ENCODE measurements around the gene ZDHHC11B. TPM values are rescaled to one million over a fixed set of nuclear protein-coding genes. Genes with fewer than 3 reads are reported as not detected.
A peak's percentile ranks its signal among the peaks of the same experiment; 100 is the strongest.
"Not testable (repeated sequence)": the region's sequence is repeated elsewhere in the genome, so short reads cannot be mapped to it uniquely, and the experiment has no call there.

Gene ZDHHC11B
- total and polyA plus RNA-seq, 7 experiments from 2014 or later: 0.13 to 5.5 (median 1.2) TPM; not detected in 2

DNA sequence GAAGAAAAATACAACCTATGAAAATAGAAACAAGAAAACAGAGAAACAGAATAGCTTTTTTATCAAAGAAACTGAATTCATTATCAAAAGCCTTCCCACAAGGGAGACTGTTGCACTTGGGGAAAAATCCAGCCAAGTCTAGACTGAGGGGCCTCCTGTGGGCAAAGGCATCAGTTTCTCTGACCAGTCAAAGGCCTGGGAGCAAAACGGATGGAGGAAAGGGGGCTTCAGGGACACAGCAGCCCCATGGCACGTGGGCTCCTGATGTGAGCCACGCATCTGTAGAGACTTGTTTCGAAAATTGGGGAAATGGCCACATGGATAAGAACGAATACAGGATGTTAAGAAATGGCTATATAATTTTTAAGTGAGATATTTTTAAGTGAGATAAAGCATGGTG is 21.1 kb downstream of the ZDHHC11B start:
- H3K27me3 Mint-ChIP-seq: no peaks in the 10 kb centered on the region
- H3K27ac Mint-ChIP-seq: no peak overlapping the region
- H3K36me3 ChIP-seq (ENCODE audit: control insufficient read depth in 2 of 3, insufficient read depth in 3 of 3, low read length in 3 of 3): no peaks in the 10 kb centered on the region
- no peaks in the 10 kb centered on the region for H3K9me3 ChIP-seq (ENCODE audit: control insufficient read depth in 2 of 3, low read length in 3 of 3)
- no peak for DNase-seq
- no peaks in the 10 kb centered on the region for H3K27me3 ChIP-seq (ENCODE audit: control insufficient read depth in 2 of 2, insufficient read depth in 2 of 2, low read length in 2 of 2)
- no peak overlapping the region for H3K4me3 Mint-ChIP-seq
- intact Hi-C loops (cut with micrococcal nuclease): no loop called here
- POLR2A ChIA-PET: no interaction called here
- no peak for ATAC-seq
- H3K27ac ChIP-seq (ENCODE audit: low read depth, low read length): no peak overlapping the region
- peaks cover 0 to 4% (median 0%) of the 10 kb centered on the region in 5 donors for H3K36me3 Mint-ChIP-seq
- H3K9me3 Mint-ChIP-seq: no peaks in the 10 kb centered on the region
- H3K4me3 ChIP-seq (ENCODE audit: low read length): no peak overlapping the region
- H3K4me1 ChIP-seq (ENCODE audit: control insufficient read depth in 2 of 2, insufficient read depth in 2 of 2, low read length in 2 of 2): peaks cover 0 to 4% of the 10 kb centered on the region in 2 donors
- H3K4me1 Mint-ChIP-seq: peaks cover 4 to 15% (median 8%) of the 10 kb centered on the region in 7 donors
- CTCF ChIA-PET: interaction anchor here (0.7 kb wide), 1 partner anchor 87 kb away, joined by 4 read pairs; no protein-coding TSS in a partner anchor

DNA sequence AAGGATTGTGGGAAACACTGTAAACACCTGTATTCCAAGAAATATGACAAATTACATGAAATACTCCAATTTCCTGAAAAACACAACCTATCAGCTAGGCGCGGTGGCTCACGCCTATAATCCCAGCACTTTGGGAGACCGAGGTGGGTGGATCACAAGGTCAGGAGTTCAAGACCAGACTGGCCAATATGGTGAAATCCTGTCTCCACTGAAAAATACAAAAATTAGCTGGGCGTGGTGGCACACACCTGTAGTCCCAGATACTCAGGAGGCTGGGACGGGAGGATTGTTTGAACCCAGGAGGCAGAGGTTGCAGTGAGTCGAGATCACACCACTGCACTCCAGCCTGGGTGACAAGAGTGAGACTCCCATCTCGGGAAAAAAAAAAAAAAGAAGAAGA is 21.5 kb downstream of the ZDHHC11B start:
- POLR2A ChIA-PET; H3K4me1 ChIP-seq (ENCODE audit: control insufficient read depth in 2 of 2, insufficient read depth in 2 of 2, low read length in 2 of 2); H3K4me3 ChIP-seq (ENCODE audit: low read length); H3K36me3 ChIP-seq (ENCODE audit: control insufficient read depth in 2 of 3, insufficient read depth in 3 of 3, low read length in 3 of 3); ATAC-seq; H3K27ac Mint-ChIP-seq; H3K27me3 Mint-ChIP-seq; H3K36me3 Mint-ChIP-seq; DNase-seq; intact Hi-C loops (cut with micrococcal nuclease); H3K9me3 ChIP-seq (ENCODE audit: control insufficient read depth in 2 of 3, low read length in 3 of 3); H3K27ac ChIP-seq (ENCODE audit: low read depth, low read length); H3K4me3 Mint-ChIP-seq; H3K9me3 Mint-ChIP-seq; H3K27me3 ChIP-seq (ENCODE audit: control insufficient read depth in 2 of 2, insufficient read depth in 2 of 2, low read length in 2 of 2): not testable (repeated sequence)
- peaks cover 4 to 15% (median 8%) of the 10 kb centered on the region in 7 donors for H3K4me1 Mint-ChIP-seq
- CTCF ChIA-PET: interaction anchor here (0.7 kb wide), 1 partner anchor 87 kb away, joined by 4 read pairs; no protein-coding TSS in a partner anchor

DNA sequence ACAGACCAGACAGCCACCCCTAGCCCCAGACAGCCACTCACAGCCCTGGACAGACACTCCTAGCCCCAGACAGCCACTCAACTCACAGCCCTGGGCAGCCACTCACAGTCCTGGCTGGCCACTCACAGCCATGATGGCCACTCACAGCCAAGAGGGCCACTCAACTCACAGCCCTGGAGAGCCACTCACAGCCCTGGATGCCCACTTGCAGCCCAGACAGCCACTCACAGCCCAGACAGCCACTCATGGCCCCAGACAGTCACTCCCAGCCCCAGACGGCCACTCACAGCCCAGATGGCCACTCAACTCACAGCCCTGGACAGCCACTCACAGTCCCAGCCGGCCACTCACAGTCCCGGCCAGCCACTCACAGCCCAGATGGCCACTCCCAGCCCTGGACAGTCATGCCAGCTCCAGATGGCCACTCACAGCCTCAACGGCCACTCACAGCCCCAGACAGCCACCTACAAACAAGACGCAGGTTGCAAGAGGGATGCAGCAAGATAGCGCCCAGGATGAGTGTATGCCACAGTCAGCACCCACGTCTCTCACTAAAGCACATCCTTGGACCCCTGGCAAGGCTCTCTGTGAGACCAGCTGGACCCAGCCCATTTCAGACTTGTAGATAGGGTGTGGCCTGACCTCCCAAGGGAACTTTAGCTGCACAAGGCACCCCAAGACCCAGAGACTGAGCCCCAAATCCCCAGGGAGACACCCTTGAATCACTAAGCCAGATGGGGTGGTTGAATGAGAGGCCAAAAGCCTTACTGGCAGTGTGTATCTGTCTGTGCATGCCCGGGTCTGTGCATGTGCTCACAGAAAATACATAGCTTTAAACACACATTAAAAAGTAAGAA is 22.4 kb downstream of the ZDHHC11B start:
- intact Hi-C loops (cut with micrococcal nuclease): no loop called here
- peak overlapping the region in 1 of 9 donors; percentile 59 for H3K27ac Mint-ChIP-seq
- H3K4me1 ChIP-seq (ENCODE audit: control insufficient read depth in 2 of 2, insufficient read depth in 2 of 2, low read length in 2 of 2): peaks cover 0 to 6% of the 10 kb centered on the region in 2 donors
- no peaks in the 10 kb centered on the region for H3K9me3 Mint-ChIP-seq
- peaks cover 4 to 18% (median 8%) of the 10 kb centered on the region in 7 donors for H3K4me1 Mint-ChIP-seq
- H3K27me3 Mint-ChIP-seq: no peaks in the 10 kb centered on the region
- POLR2A ChIA-PET: no interaction called here
- no peak for ATAC-seq
- no peaks in the 10 kb centered on the region for H3K9me3 ChIP-seq (ENCODE audit: control insufficient read depth in 2 of 3, low read length in 3 of 3)
- H3K4me3 Mint-ChIP-seq: no peak overlapping the region
- H3K27me3 ChIP-seq (ENCODE audit: control insufficient read depth in 2 of 2, insufficient read depth in 2 of 2, low read length in 2 of 2): no peaks in the 10 kb centered on the region
- DNase-seq: no peak
- CTCF ChIA-PET: no interaction called here
- H3K36me3 ChIP-seq (ENCODE audit: control insufficient read depth in 2 of 3, insufficient read depth in 3 of 3, low read length in 3 of 3): no peaks in the 10 kb centered on the region
- H3K36me3 Mint-ChIP-seq: peaks cover 0 to 4% (median 0%) of the 10 kb centered on the region in 5 donors
- H3K27ac ChIP-seq (ENCODE audit: low read depth, low read length): no peak overlapping the region
- H3K4me3 ChIP-seq (ENCODE audit: low read length): no peak overlapping the region

DNA sequence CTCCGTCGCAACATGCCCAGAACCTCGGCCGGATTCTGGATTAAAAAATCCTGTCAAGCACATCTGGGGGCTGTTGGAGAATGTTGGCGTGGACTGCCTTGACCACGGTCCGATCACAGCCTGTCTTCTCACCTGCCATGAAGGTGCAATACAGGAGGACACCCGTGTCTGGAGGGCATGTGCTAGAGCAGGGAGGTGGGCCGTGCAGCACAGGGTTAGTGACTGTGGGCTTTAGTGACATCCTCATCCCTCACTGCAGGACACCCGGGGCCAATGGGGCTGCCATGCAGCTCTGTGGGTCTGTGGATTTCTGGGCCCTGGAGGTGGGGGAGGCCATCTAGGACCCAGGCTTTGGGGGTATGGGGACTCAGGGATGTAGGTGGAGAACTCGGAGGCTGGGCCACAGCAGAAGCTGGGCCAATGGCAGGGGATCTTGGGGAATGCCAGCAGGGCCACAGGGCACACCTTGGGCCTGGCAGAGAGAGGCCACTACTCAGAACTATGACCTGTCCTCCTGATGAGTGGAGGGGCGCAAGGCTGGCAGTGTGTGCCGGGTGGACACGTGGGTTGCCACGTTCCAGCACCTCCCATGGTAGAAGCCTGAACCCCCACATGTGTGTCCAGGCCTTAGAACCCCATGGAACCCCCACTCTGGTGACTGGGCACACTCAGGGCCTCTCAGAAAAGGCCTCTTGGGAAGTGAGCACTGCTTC is 23.3 kb downstream of the ZDHHC11B start:
- no peak overlapping the region for H3K27ac Mint-ChIP-seq
- DNase-seq: no peak
- H3K4me1 ChIP-seq (ENCODE audit: control insufficient read depth in 2 of 2, insufficient read depth in 2 of 2, low read length in 2 of 2): peaks cover 0 to 6% of the 10 kb centered on the region in 2 donors
- no peaks in the 10 kb centered on the region for H3K36me3 ChIP-seq (ENCODE audit: control insufficient read depth in 2 of 3, insufficient read depth in 3 of 3, low read length in 3 of 3)
- intact Hi-C loops (cut with micrococcal nuclease): no loop called here
- no peak overlapping the region for H3K4me3 ChIP-seq (ENCODE audit: low read length)
- H3K27me3 ChIP-seq (ENCODE audit: control insufficient read depth in 2 of 2, insufficient read depth in 2 of 2, low read length in 2 of 2): no peaks in the 10 kb centered on the region
- ChIA-PET CTCF (no interaction called here), POLR2A (interaction anchor here (0.6 kb wide), 1 partner anchor 77 kb away, joined by 3 read pairs; no protein-coding TSS in a partner anchor)
- ATAC-seq: no peak
- peaks cover 4 to 18% (median 8%) of the 10 kb centered on the region in 7 donors for H3K4me1 Mint-ChIP-seq
- no peaks in the 10 kb centered on the region for H3K9me3 ChIP-seq (ENCODE audit: control insufficient read depth in 2 of 3, low read length in 3 of 3)
- no peak overlapping the region for H3K27ac ChIP-seq (ENCODE audit: low read depth, low read length)
- no peaks in the 10 kb centered on the region for H3K9me3 Mint-ChIP-seq
- no peak overlapping the region for H3K4me3 Mint-ChIP-seq
- no peaks in the 10 kb centered on the region for H3K27me3 Mint-ChIP-seq
- peaks cover 0 to 4% (median 0%) of the 10 kb centered on the region in 5 donors for H3K36me3 Mint-ChIP-seq

DNA sequence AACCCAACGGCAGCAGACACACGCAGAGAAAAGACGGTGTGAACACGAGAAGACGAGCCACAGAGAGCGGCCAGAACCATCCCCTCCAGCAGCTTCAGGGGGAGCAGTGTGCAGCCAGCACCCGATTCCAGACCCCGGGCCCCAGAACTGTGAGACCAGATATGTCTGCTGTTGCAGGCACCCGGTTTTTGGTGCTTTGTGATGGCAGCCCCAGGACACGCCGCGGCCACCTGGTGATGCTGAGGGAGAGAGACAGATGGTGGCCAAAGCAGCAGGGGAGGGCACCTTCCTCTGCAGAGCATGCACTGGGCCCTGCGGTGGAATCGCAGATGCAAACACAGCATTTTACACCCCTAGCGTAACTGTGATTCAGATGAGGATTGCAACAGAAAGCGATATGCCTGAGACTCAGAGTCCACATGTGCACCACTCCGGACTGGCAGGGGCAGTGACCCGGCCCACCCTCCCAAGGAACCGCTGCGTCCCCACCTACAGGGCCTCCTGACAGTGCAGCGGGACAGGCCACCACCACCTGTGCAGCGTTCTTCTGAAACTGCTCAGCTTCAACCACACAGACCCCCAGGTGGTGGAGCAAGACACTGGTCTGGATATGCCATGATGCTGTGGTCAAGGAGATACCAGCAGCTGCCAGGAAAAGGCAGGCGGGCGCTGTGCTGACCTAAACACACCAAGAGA is 24.0 kb downstream of the ZDHHC11B start:
- Mint-ChIP-seq H3K4me1 (peaks cover 4 to 18% (median 8%) of the 10 kb centered on the region in 7 donors), H3K36me3 (peaks cover 0 to 2% (median 0%) of the 10 kb centered on the region in 5 donors), H3K9me3 (no peaks in the 10 kb centered on the region), H3K27ac (no peak overlapping the region), H3K27me3 (no peaks in the 10 kb centered on the region), H3K4me3 (no peak overlapping the region)
- H3K4me1 ChIP-seq (ENCODE audit: control insufficient read depth in 2 of 2, insufficient read depth in 2 of 2, low read length in 2 of 2): peaks cover 0 to 6% of the 10 kb centered on the region in 2 donors
- intact Hi-C loops (cut with micrococcal nuclease): no loop called here
- no peak for ATAC-seq
- no peaks in the 10 kb centered on the region for H3K9me3 ChIP-seq (ENCODE audit: control insufficient read depth in 2 of 3, low read length in 3 of 3)
- no peak overlapping the region for H3K4me3 ChIP-seq (ENCODE audit: low read length)
- no peaks in the 10 kb centered on the region for H3K36me3 ChIP-seq (ENCODE audit: control insufficient read depth in 2 of 3, insufficient read depth in 3 of 3, low read length in 3 of 3)
- POLR2A ChIA-PET: interaction anchor here (0.6 kb wide), 1 partner anchor 76 kb away, joined by 3 read pairs; no protein-coding TSS in a partner anchor
- H3K27me3 ChIP-seq (ENCODE audit: control insufficient read depth in 2 of 2, insufficient read depth in 2 of 2, low read length in 2 of 2): no peaks in the 10 kb centered on the region
- H3K27ac ChIP-seq (ENCODE audit: low read depth, low read length): no peak overlapping the region
- DNase-seq: no peak
- CTCF ChIA-PET: no interaction called here

DNA sequence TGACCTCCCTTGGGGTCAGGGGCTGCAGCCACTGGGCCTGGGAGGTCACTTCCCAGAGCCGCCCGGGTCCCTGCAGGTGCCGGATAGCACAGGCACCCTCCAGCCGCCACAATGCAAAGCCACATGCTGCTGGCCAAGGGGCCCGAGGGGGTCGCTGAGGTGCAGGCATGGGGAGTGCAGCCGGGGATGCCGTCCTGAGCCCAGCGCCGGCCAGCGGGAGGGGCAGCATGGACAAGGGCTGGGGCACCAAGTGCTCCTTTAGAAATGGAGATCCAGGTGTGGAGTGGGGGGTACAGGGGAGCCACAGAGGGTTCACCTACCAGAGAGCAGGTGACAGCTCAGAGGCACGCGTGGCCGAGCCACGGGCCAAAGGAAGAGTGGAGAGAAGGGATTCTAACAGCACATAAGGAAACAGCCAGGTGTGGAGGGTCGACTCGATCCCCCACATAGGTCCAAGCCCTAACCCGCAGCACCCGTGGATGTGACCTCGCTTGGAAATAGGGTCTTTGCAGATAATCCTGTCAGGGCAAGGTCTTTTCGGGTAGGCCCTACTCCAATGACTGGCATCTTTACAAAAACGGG is 24.7 kb downstream of the ZDHHC11B start:
- Mint-ChIP-seq H3K9me3 (no peaks in the 10 kb centered on the region), H3K4me1 (peaks cover 4 to 18% (median 8%) of the 10 kb centered on the region in 7 donors), H3K4me3 (no peak overlapping the region), H3K36me3 (no peaks in the 10 kb centered on the region), H3K27ac (no peak overlapping the region), H3K27me3 (no peaks in the 10 kb centered on the region)
- ATAC-seq: no peak
- Histone ChIP-seq H3K36me3 (ENCODE audit: control insufficient read depth in 2 of 3, insufficient read depth in 3 of 3, low read length in 3 of 3) (no peaks in the 10 kb centered on the region), H3K27me3 (ENCODE audit: control insufficient read depth in 2 of 2, insufficient read depth in 2 of 2, low read length in 2 of 2) (no peaks in the 10 kb centered on the region), H3K4me3 (ENCODE audit: low read length) (no peak overlapping the region), H3K4me1 (ENCODE audit: control insufficient read depth in 2 of 2, insufficient read depth in 2 of 2, low read length in 2 of 2) (peaks cover 0 to 6% of the 10 kb centered on the region in 2 donors), H3K27ac (ENCODE audit: low read depth, low read length) (no peak overlapping the region), H3K9me3 (ENCODE audit: control insufficient read depth in 2 of 3, low read length in 3 of 3) (no peaks in the 10 kb centered on the region)
- intact Hi-C loops (cut with micrococcal nuclease): loop anchor here in 1 of 2 donors (5.0 kb wide), 1 partner anchor 82 kb away; no protein-coding TSS in a partner anchor
- CTCF ChIA-PET: no interaction called here
- POLR2A ChIA-PET: no interaction called here
- no peak for DNase-seq

All from naive thymus-derived CD4-positive, alpha-beta T cell (primary cell).